Parathyroid adenoma (tissue), 2 donors: Measurements from ENCODE around the gene ZDHHC14.

Experiments used
- H2AFZ ChIP-seq: fragments of 300-600 bp; sonication (generic); one replicate; pipeline ENCODE4 v1.7.0; 2017; ENCODE audit warnings: antibody characterized with exemption, mild to moderate bottlenecking
- H3K27ac ChIP-seq: fragments of 300-600 bp; sonication (generic); one replicate; pipeline ENCODE4 v1.7.0; 2017
- H3K27me3 ChIP-seq: fragments of 300-600 bp; sonication (generic); one replicate; pipeline ENCODE4 v1.7.0; 2017; ENCODE audit warnings: low read length; ENCODE audit not compliant: control insufficient read depth, insufficient read depth
- H3K36me3 ChIP-seq: fragments of 300-600 bp; sonication (generic); one replicate; pipeline ENCODE4 v1.7.0; 2017; ENCODE audit warnings: low read length; ENCODE audit not compliant: control insufficient read depth, insufficient read depth
- H3K4me1 ChIP-seq: fragments of 300-600 bp; sonication (generic); one replicate; pipeline ENCODE4 v1.7.0; 2017; ENCODE audit warnings: control low read depth
- H3K4me2 ChIP-seq: fragments of 300-600 bp; sonication (generic); one replicate; pipeline ENCODE4 v1.7.0; 2017; ENCODE audit warnings: low read length
- H3K4me3 ChIP-seq: fragments of 300-600 bp; sonication (generic); one replicate; pipeline ENCODE4 v1.7.0; 2017; ENCODE audit warnings: low read depth, low read length
- H3K79me2 ChIP-seq: fragments of 300-600 bp; sonication (generic); one replicate; pipeline ENCODE4 v1.7.0; 2017; ENCODE audit warnings: control low read depth
- H3K9ac ChIP-seq: fragments of 300-600 bp; sonication (generic); one replicate; pipeline ENCODE4 v1.7.0; 2017; ENCODE audit warnings: mild to moderate bottlenecking
- H3K9me3 ChIP-seq: fragments of 300-600 bp; sonication (generic); one replicate; pipeline ENCODE4 v1.7.0; 2017; ENCODE audit warnings: low read length; ENCODE audit not compliant: control insufficient read depth
- TF ChIP-seq, protein P1 (sequence below): fragments of 300-600 bp; sonication (generic); IDR thresholded peaks from one replicate; pipeline ENCODE4 v1.7.0; 2017; ENCODE audit warnings: antibody characterized with exemption, mild to moderate bottlenecking
- donor health status: primary hyperparathyroidism.

ZDHHC14 gene

DNA sequence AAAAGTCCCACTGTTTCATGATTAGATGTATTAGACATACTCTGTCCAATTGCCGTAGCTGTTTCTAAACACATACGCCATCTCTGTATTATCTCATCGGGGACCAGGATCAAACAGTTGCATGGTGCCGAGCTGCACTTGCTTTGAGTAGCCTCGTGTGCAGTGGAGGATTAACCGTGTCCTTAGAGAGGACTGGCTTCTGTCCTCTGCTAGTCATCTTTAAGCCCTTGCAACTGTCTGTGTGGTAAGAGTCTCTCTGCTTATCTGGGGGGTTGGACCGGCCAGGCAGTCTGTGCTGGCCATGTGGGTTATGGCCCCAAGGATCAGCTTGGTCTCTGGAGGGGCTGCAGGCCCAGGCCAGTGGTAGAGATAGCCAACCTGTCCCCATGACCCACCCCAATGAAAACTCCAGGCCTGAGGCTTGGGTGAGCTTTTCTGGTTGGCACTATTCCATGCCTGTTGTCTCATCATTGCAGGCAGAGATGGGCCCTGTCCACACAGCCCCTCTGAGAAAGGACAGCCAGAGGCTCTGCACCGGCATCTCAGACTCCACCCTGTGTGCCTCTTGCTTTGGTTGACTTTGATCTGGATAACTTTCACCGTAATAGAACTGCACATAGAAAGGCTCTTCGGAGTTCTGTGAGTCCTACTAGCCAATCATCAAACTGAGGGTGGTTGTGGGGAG lies 304.7 kb downstream of the ZDHHC14 start:
- TF ChIP-seq, protein P1, sequence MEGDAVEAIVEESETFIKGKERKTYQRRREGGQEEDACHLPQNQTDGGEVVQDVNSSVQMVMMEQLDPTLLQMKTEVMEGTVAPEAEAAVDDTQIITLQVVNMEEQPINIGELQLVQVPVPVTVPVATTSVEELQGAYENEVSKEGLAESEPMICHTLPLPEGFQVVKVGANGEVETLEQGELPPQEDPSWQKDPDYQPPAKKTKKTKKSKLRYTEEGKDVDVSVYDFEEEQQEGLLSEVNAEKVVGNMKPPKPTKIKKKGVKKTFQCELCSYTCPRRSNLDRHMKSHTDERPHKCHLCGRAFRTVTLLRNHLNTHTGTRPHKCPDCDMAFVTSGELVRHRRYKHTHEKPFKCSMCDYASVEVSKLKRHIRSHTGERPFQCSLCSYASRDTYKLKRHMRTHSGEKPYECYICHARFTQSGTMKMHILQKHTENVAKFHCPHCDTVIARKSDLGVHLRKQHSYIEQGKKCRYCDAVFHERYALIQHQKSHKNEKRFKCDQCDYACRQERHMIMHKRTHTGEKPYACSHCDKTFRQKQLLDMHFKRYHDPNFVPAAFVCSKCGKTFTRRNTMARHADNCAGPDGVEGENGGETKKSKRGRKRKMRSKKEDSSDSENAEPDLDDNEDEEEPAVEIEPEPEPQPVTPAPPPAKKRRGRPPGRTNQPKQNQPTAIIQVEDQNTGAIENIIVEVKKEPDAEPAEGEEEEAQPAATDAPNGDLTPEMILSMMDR, result no peak
- Histone ChIP-seq H3K27me3 (no peaks in the 10 kb centered on the region), H3K4me1 (peaks cover 5% of the 10 kb centered on the region), H3K9ac (no peak overlapping the region), H3K79me2 (no peaks in the 10 kb centered on the region), H3K27ac (no peak overlapping the region), H3K4me3 (no peak overlapping the region), H3K9me3 (no peaks in the 10 kb centered on the region), H3K36me3 (no peaks in the 10 kb centered on the region), H2AFZ (no peak overlapping the region), H3K4me2 (no peak overlapping the region)

DNA sequence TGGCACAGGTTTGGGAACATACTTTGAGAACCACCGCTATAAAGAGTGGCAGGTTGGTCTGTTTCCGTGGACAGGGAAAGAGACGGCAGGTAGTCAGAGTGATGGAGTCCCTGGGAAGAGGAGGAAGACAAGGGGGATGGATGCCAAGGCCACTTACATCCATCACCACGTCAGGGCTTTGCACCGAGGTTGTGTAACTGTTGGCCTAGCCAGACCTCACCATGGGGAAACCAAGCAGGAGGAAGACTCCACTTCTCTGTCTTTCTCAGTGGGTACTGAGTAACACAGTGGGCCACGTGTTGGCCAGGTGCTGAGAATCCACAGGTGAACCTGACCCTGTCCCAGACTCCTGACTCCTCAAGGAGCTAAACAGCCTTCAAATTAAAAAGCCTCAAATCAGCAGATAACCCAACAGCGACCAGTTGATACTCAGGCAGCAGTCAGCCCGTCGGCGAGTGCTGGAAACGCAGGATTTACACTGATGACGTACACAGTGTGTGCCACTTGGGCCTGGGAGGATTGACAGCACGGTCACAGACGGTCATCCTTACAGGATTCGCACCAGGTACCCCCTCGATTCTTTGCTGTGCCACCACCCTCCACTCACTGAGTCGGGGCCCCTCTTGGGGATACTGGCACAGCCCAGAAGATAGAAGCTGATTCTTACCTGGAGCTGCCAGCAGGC lies 307.4 kb downstream of the ZDHHC14 start:
- H3K4me1 ChIP-seq, result peaks cover 5% of the 10 kb centered on the region
- H3K4me3 ChIP-seq, result no peak overlapping the region
- no peak overlapping the region for H3K4me2 ChIP-seq
- no peak overlapping the region for H3K27ac ChIP-seq
- H3K27me3 ChIP-seq, result no peaks in the 10 kb centered on the region
- H3K9ac ChIP-seq, result no peak overlapping the region
- H3K9me3 ChIP-seq, result no peaks in the 10 kb centered on the region
- no peak overlapping the region for H2AFZ ChIP-seq
- no peaks in the 10 kb centered on the region for H3K79me2 ChIP-seq
- TF ChIP-seq, protein P1, result no peak
- H3K36me3 ChIP-seq, result no peaks in the 10 kb centered on the region

DNA sequence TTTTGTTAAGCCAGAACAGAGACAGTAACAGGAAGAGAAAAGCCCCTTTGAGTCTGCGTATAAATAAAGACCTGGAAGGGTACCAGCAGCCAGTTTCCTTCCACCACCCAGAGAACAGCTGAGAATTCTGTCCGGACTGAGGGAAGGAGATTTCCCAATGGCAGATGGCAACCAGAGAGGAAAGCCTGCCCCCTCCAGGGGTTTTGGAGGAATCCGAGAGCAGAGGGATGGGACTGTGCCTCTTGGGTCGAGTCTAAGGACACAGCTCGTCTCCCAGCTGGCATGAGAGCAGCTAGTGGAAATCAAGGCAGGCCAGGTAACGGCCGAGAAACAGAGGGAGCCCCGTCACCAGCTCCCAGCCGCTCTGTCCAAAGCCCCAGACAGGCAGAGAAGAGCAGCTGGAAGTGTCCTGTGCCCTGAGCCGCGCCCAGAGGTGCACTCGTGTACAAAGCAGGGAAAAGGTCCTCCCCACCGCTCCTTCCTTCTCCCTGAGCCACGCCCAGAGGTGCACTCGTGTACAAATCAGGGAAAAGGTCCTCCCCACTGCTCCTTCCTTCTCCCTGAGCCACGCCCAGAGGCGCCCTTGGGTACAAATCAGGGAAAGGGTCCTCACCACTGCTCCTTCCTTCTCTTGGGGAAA lies 308.1 kb downstream of the ZDHHC14 start:
- Histone ChIP-seq H3K4me2 (no peak overlapping the region), H3K4me1 (peaks cover 5% of the 10 kb centered on the region), H3K79me2 (no peaks in the 10 kb centered on the region), H3K27me3 (no peaks in the 10 kb centered on the region), H2AFZ (no peak overlapping the region), H3K27ac (no peak overlapping the region), H3K9ac (no peak overlapping the region), H3K4me3 (no peak overlapping the region), H3K9me3 (no peaks in the 10 kb centered on the region), H3K36me3 (no peaks in the 10 kb centered on the region)
- TF ChIP-seq, protein P1, result no peak

DNA sequence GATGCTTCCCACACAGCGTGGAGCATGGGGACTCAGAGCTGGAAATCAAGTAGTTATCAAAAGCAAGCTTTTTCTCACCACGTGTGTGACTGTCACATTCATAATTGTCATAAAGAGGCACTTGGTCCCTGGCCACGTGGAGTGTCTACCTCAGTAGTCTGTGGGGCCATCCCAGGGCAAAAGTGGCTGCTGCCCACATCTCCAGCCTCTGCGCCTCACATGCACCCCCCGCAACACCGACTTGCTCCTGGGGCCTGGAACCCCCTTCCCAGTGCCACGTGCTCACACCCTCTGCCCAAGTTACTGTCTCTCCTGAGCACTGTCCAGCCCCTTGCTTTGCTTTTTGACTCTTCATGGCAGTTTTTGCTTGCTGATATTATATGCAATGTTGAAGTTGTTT lies 308.9 kb downstream of the ZDHHC14 start:
- Histone ChIP-seq H3K4me1 (peaks cover 2% of the 10 kb centered on the region), H3K27ac (no peak overlapping the region), H3K9ac (no peak overlapping the region), H3K4me3 (no peak overlapping the region), H3K9me3 (no peaks in the 10 kb centered on the region), H3K27me3 (no peaks in the 10 kb centered on the region), H3K79me2 (no peaks in the 10 kb centered on the region), H2AFZ (no peak overlapping the region), H3K4me2 (no peak overlapping the region), H3K36me3 (no peaks in the 10 kb centered on the region)
- TF ChIP-seq, protein P1, result no peak
